Measurements from ENCODE around the gene FBXO3. TPM values are rescaled to one million over a fixed set of nuclear protein-coding genes. Genes with fewer than 3 reads are reported as not detected.

The FBXO3 gene
- total RNA-seq, 1 experiment from 2014 or later, result 27.2 TPM

DNA sequence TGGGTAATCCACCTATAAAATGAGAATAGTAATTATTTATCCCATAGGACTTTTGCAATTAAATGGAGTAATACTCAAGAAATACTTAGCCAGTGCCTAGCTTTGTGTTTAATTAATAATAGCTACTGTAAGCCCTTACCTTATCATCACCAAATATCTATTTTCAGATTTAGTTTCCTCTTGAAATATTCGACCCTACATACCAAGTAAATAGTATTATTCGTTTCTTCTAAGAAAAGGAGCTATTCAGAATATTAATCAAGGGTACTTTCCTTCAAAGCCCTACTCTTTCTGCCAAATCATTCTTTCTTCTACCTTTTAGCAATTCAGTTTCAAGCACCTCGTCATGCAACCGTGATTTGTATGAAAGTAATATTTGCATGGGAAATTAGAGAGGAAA is 6.7 kb downstream of the FBXO3 start:
- ChIA-PET POLR2A (no interaction called here), CTCF (interaction anchor here (1.0 kb wide), 1 partner anchor 25 kb away, joined by 4 read pairs; no protein-coding TSS in a partner anchor), RAD21 (ENCODE audit: low non-redundant PET in 1 of 2, low total read pairs in 2 of 2, uncharacterized antibody in 2 of 2, unreplicated experiment in 2 of 2) (no interaction called here)
- H3K4me1 ChIP-seq (ENCODE audit: control insufficient read depth in 1 of 2, insufficient read depth in 2 of 2, low read length in 2 of 2), result peaks cover 0 to 13% of the 10 kb centered on the region in 2 experiments; a peak in 2 of 4 replicates
- H3K27me3 ChIP-seq (ENCODE audit: insufficient read depth, low read length), result no peaks in the 10 kb centered on the region
- H3K79me2 ChIP-seq (ENCODE audit: insufficient read depth, low read length), result peaks cover 9% of the 10 kb centered on the region; the same call in 1 of the 2 replicates
- no peaks in the 10 kb centered on the region for H3K9me3 ChIP-seq (ENCODE audit: control insufficient read depth in 1 of 2, insufficient read depth in 1 of 2, low read depth in 1 of 2, low read length in 2 of 2)
- no peak overlapping the region for H3K4me3 ChIP-seq (replicated peaks in 1 of 2; ENCODE audit: low read depth in 1 of 2, low read length in 2 of 2)
- TF ChIP-seq POLR2AphosphoS5 (IDR thresholded peaks at IDR 0.05; ENCODE audit: low read depth, low read length) (no peak), CBX3 (IDR thresholded peaks at IDR 0.05; ENCODE audit: low read depth) (no peak), JUND (IDR thresholded peaks at IDR 0.05) (no peak), ZFX (IDR thresholded peaks at IDR 0.05) (no peak), FOSL1 (IDR thresholded peaks at IDR 0.05; ENCODE audit: low read depth) (no peak), EGR1 (IDR thresholded peaks at IDR 0.05; ENCODE audit: low read depth) (no peak), EZH2phosphoT487 (IDR thresholded peaks at IDR 0.05; ENCODE audit: borderline replicate concordance) (no peak), RAD21 (IDR thresholded peaks at IDR 0.05; ENCODE audit: low read depth) (no peak), YY1 (IDR thresholded peaks at IDR 0.05; ENCODE audit: extremely low read depth, insufficient replicate concordance, low read depth, low read length) (no peak)
- TF ChIP-seq, protein P1, sequence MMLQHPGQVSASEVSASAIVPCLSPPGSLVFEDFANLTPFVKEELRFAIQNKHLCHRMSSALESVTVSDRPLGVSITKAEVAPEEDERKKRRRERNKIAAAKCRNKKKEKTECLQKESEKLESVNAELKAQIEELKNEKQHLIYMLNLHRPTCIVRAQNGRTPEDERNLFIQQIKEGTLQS (IDR thresholded peaks at IDR 0.05), result no peak
- no peak overlapping the region for H2AFZ ChIP-seq (ENCODE audit: low read depth, low read length, poor library complexity, severe bottlenecking)
- intact Hi-C loops (cut with micrococcal nuclease), result no loop called here
- H3K9ac ChIP-seq (ENCODE audit: low read length), result no peak overlapping the region
- peaks cover 19 to 34% of the 10 kb centered on the region in 2 experiments for H3K36me3 ChIP-seq (ENCODE audit: control insufficient read depth in 1 of 2, insufficient read depth in 2 of 2, low read length in 2 of 2)
- no peak for DNase-seq (ENCODE audit: low read depth, low spot score)
- no TSS peak for BruUV-seq (replicated peaks)
- no peak for ATAC-seq
- no peak overlapping the region for H3K27ac ChIP-seq (ENCODE audit: low read depth, low read length)
- H4K20me1 ChIP-seq (ENCODE audit: insufficient read depth), result no peaks in the 10 kb centered on the region
- H3K4me2 ChIP-seq (ENCODE audit: low read length), result no peak overlapping the region
- H3K9me2 ChIP-seq (ENCODE audit: insufficient read depth), result no peaks in the 10 kb centered on the region

DNA sequence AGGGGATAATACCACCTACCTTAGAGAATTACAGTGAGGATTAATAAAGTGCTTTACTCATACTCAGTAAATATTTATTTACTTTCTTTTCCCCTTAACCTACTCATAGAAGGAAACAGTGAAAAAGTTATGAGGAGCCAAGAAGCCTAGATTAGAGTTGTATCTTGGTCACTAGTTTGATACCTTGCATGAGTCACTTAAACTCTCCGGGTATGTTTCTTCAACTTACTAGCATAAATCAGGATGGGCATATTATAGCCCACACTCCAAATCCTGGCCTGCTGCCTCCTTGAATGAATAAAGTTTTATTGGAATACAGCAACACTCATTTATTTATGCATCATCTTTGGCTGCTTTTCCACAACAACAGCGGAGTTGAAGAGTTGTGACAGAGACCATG is 8.2 kb downstream of the FBXO3 start:
- H3K36me3 ChIP-seq (ENCODE audit: control insufficient read depth in 1 of 2, insufficient read depth in 2 of 2, low read length in 2 of 2), result peaks cover 19 to 34% of the 10 kb centered on the region in 2 experiments
- no peak overlapping the region for H3K4me2 ChIP-seq (ENCODE audit: low read length)
- no TSS peak for BruUV-seq (replicated peaks)
- intact Hi-C loops (cut with micrococcal nuclease), result no loop called here
- H3K9me3 ChIP-seq (ENCODE audit: control insufficient read depth in 1 of 2, insufficient read depth in 1 of 2, low read depth in 1 of 2, low read length in 2 of 2), result no peaks in the 10 kb centered on the region
- H3K79me2 ChIP-seq (ENCODE audit: insufficient read depth, low read length), result no peaks in the 10 kb centered on the region; the same call in 1 of the 2 replicates
- H3K9me2 ChIP-seq (ENCODE audit: insufficient read depth), result no peaks in the 10 kb centered on the region
- DNase-seq (ENCODE audit: low read depth, low spot score) (no peak), ATAC-seq (no peak)
- H4K20me1 ChIP-seq (ENCODE audit: insufficient read depth), result no peaks in the 10 kb centered on the region
- TF ChIP-seq RAD21 (IDR thresholded peaks at IDR 0.05; ENCODE audit: low read depth), result no peak
- H3K9ac ChIP-seq (ENCODE audit: low read length), result no peak overlapping the region
- no peak overlapping the region for H2AFZ ChIP-seq (ENCODE audit: low read depth, low read length, poor library complexity, severe bottlenecking)
- ChIA-PET CTCF (no interaction called here), POLR2A (no interaction called here), RAD21 (ENCODE audit: low non-redundant PET in 1 of 2, low total read pairs in 2 of 2, uncharacterized antibody in 2 of 2, unreplicated experiment in 2 of 2) (no interaction called here)
- peaks cover 0 to 7% of the 10 kb centered on the region in 2 experiments; a peak in 1 of 4 replicates for H3K4me1 ChIP-seq (ENCODE audit: control insufficient read depth in 1 of 2, insufficient read depth in 2 of 2, low read length in 2 of 2)
- no peak overlapping the region for H3K27ac ChIP-seq (ENCODE audit: low read depth, low read length)
- H3K27me3 ChIP-seq (ENCODE audit: insufficient read depth, low read length), result no peaks in the 10 kb centered on the region
- no peak overlapping the region for H3K4me3 ChIP-seq (replicated peaks in 1 of 2; ENCODE audit: low read depth in 1 of 2, low read length in 2 of 2)
